GM11168 (cell line): Measurements from ENCODE around the gene GPR132.

Experiments
- in situ Hi-C: fragments of 300-500 bp; cut with MboI; formaldehyde crosslinking; loops from one replicate; pipeline ENCODE4 v1.12.0; 2022; ENCODE audit warnings: low sequenced_read_pairs; ENCODE audit not compliant: unreplicated experiment

Gene GPR132

DNA sequence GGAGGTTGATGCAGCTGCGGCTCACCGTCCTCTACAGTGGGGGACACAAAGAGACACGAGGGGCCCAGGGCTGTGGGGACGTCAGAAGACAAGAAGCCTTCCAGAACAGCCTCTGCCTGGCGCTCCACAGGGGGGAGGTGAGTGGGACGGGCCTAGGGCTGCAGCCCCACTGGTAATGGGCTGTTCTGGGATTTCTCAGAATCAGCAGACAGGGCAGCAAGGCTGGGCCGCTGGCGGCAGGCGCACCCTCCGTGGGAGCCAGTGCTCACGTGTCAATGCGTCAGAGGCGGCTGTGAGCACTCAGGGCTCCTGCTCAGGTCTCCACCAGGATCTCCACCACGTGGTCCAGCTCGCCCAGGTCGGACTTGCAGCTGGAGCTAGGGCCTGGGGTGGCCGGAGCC, 54.3 kb downstream of the GPR132 start:
- in situ Hi-C loops = no loop called here

GRCh38 chr14:105010106-105010505, 55.1 kb downstream of the GPR132 start:
- in situ Hi-C loops = no loop called here

DNA sequence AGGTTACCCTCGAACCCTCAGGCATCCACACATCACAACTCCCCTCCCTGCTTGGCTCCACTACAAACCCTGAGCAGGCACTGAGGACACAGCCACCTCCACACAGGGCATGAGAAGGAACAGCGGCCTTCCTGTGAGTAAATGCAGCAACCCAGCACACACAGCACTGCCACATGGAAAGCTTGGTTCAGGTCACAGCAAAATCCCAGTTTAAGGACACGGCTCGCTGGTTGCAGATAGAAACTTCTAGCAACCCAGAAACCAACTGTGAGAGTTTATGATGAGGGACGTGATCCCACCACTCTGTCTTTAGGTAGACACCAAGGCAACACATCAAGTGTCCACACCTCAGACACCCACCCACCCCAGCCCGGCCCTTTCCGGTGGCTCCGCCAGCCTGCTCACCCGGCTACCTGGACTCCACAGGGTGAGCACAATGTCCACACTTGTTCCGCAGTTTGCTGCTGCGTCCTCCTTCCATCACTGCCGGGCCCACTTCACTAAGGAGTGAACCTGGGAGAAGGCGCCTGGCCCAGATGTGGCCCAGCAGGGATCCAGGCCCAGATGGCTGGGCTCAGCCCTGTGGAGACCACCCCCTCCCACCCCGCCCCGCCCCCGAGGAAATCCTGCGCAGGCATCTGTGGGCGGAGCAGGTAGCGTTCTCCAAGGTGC, 57.5 kb downstream of the GPR132 start:
- in situ Hi-C loops = no loop called here

DNA sequence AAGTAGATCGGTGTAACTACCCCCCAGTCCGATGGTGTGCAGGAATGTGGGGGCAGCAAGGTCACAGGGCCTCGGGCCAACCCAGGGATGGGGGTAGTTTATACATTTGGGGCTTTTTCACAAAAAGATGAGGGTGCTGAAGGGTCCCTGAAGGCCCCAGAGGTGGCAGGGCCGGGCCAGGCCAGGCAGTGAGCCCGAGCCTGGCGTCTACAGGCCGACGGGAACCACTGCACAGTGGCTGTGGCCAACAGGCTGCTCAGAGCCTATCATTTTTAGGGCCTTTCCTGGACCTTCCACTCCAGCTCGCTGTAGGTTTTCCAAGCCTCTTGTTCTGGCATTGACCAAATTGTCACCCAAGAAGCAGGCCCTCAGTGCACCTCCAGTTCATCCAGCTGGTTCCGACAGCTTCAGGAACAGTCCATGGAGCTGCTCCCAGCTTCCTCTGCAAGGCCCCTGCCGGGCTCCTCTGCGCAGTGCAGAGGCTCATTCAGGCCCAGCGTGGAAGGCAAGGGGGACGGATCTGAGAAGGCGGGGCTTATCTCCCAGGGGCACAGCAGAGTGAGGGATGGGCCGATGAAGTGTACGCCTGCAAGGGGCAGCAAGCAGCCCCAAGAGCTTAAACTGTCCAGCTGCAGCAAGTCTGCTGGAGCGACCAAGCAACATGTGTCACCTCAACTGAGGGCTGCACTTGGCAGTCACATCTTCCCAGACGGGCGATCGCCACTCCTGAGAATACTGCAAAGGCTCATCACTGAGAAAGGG, 58.2 kb downstream of the GPR132 start:
- in situ Hi-C loops = no loop called here

- in situ Hi-C loops = no loop called here
Measured at GRCh38 chr14:105005929-105006830, 59.0 kb downstream of the GPR132 start.

DNA sequence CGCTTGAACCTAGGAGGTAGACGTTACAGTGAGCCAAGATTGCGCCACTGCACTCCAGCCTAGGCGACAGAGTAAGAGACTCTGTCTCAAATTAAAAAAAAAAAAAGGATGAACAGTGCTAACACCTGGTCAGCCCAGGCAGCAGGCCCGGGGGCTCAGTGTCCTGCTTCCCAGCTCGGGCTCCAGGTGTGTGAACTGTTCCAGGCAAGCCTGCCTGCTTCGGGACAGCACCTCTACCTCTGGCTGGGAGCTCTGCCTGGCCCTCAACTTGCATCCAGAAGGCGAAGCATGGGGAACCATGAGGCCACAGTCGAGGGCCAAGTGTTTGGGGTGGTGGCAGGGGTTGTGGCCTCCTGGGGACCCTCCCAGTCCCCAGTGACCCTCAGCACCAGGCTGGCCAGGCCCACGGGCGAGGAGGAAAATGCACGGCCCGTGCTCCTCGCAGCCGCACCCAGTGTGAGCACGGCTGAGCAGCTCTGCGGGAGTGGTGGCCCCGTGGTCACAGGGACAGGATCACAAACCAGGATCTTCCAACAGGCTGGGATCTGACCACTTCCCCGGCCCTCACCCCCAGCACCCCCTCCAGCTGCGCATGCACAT, 59.8 kb downstream of the GPR132 start:
- in situ Hi-C loops = no loop called here
